ENCODE results near the gene ACTA2. TPM values are rescaled to one million over a fixed set of nuclear protein-coding genes. Genes with fewer than 3 reads are reported as not detected.

ACTA2 gene
- total RNA-seq, 4 donors from 2014 or later: 5,887 to 9,086 (median 7,887) TPM

DNA sequence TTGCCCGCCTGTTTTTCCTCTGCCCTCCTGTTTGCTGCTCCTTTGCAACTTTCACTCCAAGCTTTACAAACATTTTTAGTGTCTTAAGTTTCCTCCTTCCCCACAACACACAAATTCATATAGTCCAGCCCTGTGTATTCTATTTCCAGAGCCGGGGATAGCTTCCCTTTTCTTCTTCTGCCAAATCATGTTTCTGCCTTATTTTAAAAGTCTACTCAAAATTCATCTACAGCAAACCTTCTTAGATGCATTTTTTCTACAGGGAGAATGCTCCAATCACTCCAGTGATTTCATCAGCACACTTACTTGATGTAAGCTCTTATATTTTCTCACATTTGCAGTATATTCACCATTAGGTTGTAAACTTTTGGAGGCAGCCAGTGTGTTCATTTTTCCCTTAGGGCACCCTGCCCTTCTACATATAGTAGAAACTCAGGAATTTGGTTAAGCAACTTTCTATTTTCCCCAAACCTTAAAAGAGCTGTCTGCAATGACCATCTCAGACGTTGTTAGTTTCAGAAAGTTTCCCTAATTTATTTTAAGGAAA, 12.4 kb upstream of the ACTA2 start:
- H3K4me3 ChIP-seq: no peak overlapping the region
- H3K27ac ChIP-seq: peak overlapping the region in 3 of 4 donors; percentile 12 to 68 (median 15)
- no peak for ATAC-seq
- peaks cover 0 to 49% (median 5%) of the 10 kb centered on the region in 3 donors for H3K4me1 ChIP-seq
- H3K27me3 ChIP-seq: no peaks in the 10 kb centered on the region
- no peaks in the 10 kb centered on the region for H3K9me3 ChIP-seq
- no peak for TF ChIP-seq POLR2A (IDR thresholded peaks at IDR 0.05)
- no peak for TF ChIP-seq EP300 (IDR thresholded peaks at IDR 0.05)
- TF ChIP-seq POLR2AphosphoS5 (IDR thresholded peaks at IDR 0.05): no peak
- TF ChIP-seq, protein P1, sequence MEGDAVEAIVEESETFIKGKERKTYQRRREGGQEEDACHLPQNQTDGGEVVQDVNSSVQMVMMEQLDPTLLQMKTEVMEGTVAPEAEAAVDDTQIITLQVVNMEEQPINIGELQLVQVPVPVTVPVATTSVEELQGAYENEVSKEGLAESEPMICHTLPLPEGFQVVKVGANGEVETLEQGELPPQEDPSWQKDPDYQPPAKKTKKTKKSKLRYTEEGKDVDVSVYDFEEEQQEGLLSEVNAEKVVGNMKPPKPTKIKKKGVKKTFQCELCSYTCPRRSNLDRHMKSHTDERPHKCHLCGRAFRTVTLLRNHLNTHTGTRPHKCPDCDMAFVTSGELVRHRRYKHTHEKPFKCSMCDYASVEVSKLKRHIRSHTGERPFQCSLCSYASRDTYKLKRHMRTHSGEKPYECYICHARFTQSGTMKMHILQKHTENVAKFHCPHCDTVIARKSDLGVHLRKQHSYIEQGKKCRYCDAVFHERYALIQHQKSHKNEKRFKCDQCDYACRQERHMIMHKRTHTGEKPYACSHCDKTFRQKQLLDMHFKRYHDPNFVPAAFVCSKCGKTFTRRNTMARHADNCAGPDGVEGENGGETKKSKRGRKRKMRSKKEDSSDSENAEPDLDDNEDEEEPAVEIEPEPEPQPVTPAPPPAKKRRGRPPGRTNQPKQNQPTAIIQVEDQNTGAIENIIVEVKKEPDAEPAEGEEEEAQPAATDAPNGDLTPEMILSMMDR (IDR thresholded peaks at IDR 0.05): no peak
- H3K36me3 ChIP-seq: no peaks in the 10 kb centered on the region
- WGBS, 2 donors (ENCODE audit: low coverage in 1 of 2): 37 to 61% methylated on average over 3 of the region's 3 CpGs

DNA sequence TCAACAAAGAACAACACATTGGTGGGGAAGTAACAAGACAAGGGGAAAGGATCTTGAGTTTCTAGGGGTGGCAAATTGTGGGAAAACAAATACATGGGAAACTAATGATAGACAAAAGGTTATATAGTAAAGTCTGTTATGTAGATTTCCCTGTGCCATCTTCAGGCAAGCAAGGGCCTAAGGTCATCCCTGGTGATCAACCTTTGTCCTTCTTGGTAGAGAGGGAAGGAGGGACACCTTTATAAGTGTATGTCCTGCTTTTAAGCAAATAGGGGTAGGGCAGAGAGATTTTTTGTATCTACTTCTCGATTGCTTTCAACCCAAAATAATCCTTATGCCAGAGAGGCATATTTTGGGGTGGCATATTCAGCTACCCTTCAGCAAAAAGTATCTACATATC, 11.8 kb upstream of the ACTA2 start:
- no peak overlapping the region for H3K4me3 ChIP-seq
- H3K27ac ChIP-seq: no peak overlapping the region
- WGBS, 2 donors (ENCODE audit: low coverage in 1 of 2): 92 to 100% methylated on average over 1 of the region's 1 CpG
- H3K9me3 ChIP-seq: no peaks in the 10 kb centered on the region
- H3K36me3 ChIP-seq: no peaks in the 10 kb centered on the region
- ATAC-seq: no peak
- peaks cover 0 to 49% (median 5%) of the 10 kb centered on the region in 3 donors for H3K4me1 ChIP-seq
- TF ChIP-seq, protein P1 (IDR thresholded peaks at IDR 0.05): no peak
- TF ChIP-seq POLR2AphosphoS5 (IDR thresholded peaks at IDR 0.05): no peak
- TF ChIP-seq POLR2A (IDR thresholded peaks at IDR 0.05): no peak
- no peak for TF ChIP-seq EP300 (IDR thresholded peaks at IDR 0.05)
- no peaks in the 10 kb centered on the region for H3K27me3 ChIP-seq

DNA sequence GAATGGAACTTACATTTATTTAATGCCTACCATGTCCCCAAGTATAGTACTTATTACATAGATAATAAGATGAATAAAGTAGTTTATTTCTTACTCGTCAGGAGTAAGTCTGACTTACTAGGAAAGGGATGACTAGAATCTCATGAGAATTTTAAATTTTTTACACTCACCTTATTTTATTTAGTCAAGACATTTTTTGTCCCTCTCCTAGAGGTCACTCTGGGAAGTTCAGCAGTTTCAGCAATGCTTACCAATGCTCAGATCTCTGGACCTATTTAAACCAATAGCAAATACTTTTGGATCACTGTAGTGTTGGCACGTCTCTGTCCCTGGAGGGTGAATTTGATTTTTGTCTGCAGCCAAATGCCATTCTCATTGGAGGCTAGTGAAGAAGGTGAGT, 10.7 kb upstream of the ACTA2 start:
- ATAC-seq: no peak
- no peak overlapping the region for H3K27ac ChIP-seq
- no peaks in the 10 kb centered on the region for H3K36me3 ChIP-seq
- no peaks in the 10 kb centered on the region for H3K9me3 ChIP-seq
- no peak for TF ChIP-seq POLR2A (IDR thresholded peaks at IDR 0.05)
- TF ChIP-seq POLR2AphosphoS5 (IDR thresholded peaks at IDR 0.05): no peak
- no peak for TF ChIP-seq EP300 (IDR thresholded peaks at IDR 0.05)
- TF ChIP-seq, protein P1 (IDR thresholded peaks at IDR 0.05): no peak
- H3K4me3 ChIP-seq: no peak overlapping the region
- peaks cover 0 to 39% (median 5%) of the 10 kb centered on the region in 3 donors for H3K4me1 ChIP-seq
- H3K27me3 ChIP-seq: no peaks in the 10 kb centered on the region
- WGBS, 2 donors (ENCODE audit: low coverage in 1 of 2): 88 to 92% methylated on average over 1 to 2 of the region's 2 CpGs

DNA sequence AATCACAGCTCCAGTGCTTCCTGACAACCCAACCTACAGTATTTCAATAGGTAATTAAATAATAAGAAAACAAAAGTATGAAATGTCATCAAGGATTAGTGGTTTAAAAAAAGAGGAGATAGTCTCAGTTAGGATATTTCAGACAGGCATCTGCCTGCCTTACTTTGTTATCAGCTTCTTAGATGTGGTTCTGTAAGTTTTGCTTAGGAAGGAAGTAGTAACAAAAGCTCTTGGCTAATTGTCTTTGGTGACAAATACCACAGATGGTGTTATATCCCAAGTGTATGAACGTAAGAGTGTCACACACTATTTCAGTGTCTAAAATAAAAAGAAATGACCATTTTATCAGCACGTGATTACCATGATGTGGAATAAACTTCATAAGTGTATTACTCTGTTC, 9.8 kb upstream of the ACTA2 start:
- WGBS, 2 donors (ENCODE audit: low coverage in 1 of 2): 40 to 60% methylated on average over 2 of the region's 2 CpGs
- Histone ChIP-seq H3K4me1 (peaks cover 0 to 29% (median 5%) of the 10 kb centered on the region in 3 donors), H3K27me3 (no peaks in the 10 kb centered on the region), H3K4me3 (no peak overlapping the region), H3K9me3 (no peaks in the 10 kb centered on the region), H3K27ac (no peak overlapping the region), H3K36me3 (no peaks in the 10 kb centered on the region)
- ATAC-seq: no peak
- TF ChIP-seq POLR2AphosphoS5 (IDR thresholded peaks at IDR 0.05) (no peak), POLR2A (IDR thresholded peaks at IDR 0.05) (no peak), EP300 (IDR thresholded peaks at IDR 0.05) (no peak)
- TF ChIP-seq, protein P1 (IDR thresholded peaks at IDR 0.05): no peak

DNA sequence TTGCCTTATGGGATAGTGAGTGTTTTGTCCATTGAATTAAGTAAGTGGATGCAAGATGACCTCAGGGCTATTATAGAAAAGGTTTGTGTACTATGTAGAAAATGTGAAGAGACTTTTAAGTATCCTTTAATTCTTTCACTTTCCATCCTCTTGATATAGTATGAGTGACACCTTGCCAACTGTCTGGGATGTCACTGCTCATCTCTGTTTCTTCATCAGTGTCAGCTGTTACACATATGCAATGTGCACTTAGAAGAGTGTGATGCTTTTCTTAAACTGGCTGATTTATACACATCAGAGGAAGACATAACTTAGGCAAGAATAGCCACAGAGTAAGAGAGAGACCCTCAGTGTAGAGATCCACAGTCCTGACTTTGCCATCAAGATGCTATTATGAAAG, 8.7 kb upstream of the ACTA2 start:
- Histone ChIP-seq H3K4me3 (no peak overlapping the region), H3K36me3 (no peaks in the 10 kb centered on the region), H3K27ac (no peak overlapping the region), H3K4me1 (peaks cover 0 to 19% (median 1%) of the 10 kb centered on the region in 3 donors), H3K9me3 (no peaks in the 10 kb centered on the region), H3K27me3 (no peaks in the 10 kb centered on the region)
- TF ChIP-seq EP300 (IDR thresholded peaks at IDR 0.05) (no peak), POLR2AphosphoS5 (IDR thresholded peaks at IDR 0.05) (no peak), POLR2A (IDR thresholded peaks at IDR 0.05) (no peak)
- TF ChIP-seq, protein P1 (IDR thresholded peaks at IDR 0.05): no peak
- no peak for ATAC-seq
